ENCODE measurements around the gene ODF4.

- TF ChIP-seq ZNF70 (CRISPR knock-in tag; IDR thresholded peaks at IDR 0.05) = no peak
- no peak for TF ChIP-seq PATZ1 (CRISPR knock-in tag; IDR thresholded peaks at IDR 0.05; ENCODE audit: borderline replicate concordance)
- no peak for TF ChIP-seq TSHZ2 (CRISPR knock-in tag; IDR thresholded peaks at IDR 0.05)
- TF ChIP-seq ZFP3 (CRISPR knock-in tag; IDR thresholded peaks at IDR 0.05) = no peak
- no peak for TF ChIP-seq PPARA (CRISPR knock-in tag; IDR thresholded peaks at IDR 0.05; ENCODE audit: borderline replicate concordance)
- no peak for TF ChIP-seq CSRNP3 (CRISPR knock-in tag; IDR thresholded peaks at IDR 0.05)
- TF ChIP-seq RARB (CRISPR knock-in tag; IDR thresholded peaks at IDR 0.05) = no peak
- TF ChIP-seq TCF4 (CRISPR knock-in tag; IDR thresholded peaks at IDR 0.05; ENCODE audit: borderline replicate concordance) = no peak
- TF ChIP-seq ARNTL (CRISPR knock-in tag; IDR thresholded peaks at IDR 0.05; ENCODE audit: borderline replicate concordance, low read depth) = no peak
Observed at GRCh38 chr17:8362651-8363332, 23.2 kb downstream of the ODF4 start.

Measured in SK-N-SH treated with all-trans-retinoic acid at 6 μM for 48 hours (cell line).